ENCODE data around the gene GTPBP6. TPM values are rescaled to one million over a fixed set of nuclear protein-coding genes. Genes with fewer than 3 reads are reported as not detected.

Gene GTPBP6
- total RNA-seq, 1 donor from 2014 or later: 47.2 TPM

GRCh38 chrX:262381-262909 lies 56.2 kb downstream of the GTPBP6 start:
- H3K27ac Mint-ChIP-seq (ENCODE audit: unreplicated experiment): no peak overlapping the region
- H3K4me3 Mint-ChIP-seq (ENCODE audit: unreplicated experiment): no peak overlapping the region
- peaks cover 4% of the 10 kb centered on the region for H3K27me3 Mint-ChIP-seq (ENCODE audit: unreplicated experiment)
- no peaks in the 10 kb centered on the region for H3K4me1 Mint-ChIP-seq (ENCODE audit: unreplicated experiment)
- no peak for DNase-seq (ENCODE audit: low spot score)
- TF ChIP-seq CTCF (IDR thresholded peaks at IDR 0.05; ENCODE audit: unreplicated experiment): no peak
- no peaks in the 10 kb centered on the region for H3K36me3 Mint-ChIP-seq (ENCODE audit: low read depth, unreplicated experiment)
- H3K9me3 Mint-ChIP-seq (ENCODE audit: unreplicated experiment): peaks cover 10% of the 10 kb centered on the region

GRCh38 chrX:261919-262352 lies 56.7 kb downstream of the GTPBP6 start:
- peaks cover 4% of the 10 kb centered on the region for H3K27me3 Mint-ChIP-seq (ENCODE audit: unreplicated experiment)
- no peak overlapping the region for H3K27ac Mint-ChIP-seq (ENCODE audit: unreplicated experiment)
- peaks cover 10% of the 10 kb centered on the region for H3K9me3 Mint-ChIP-seq (ENCODE audit: unreplicated experiment)
- H3K4me1 Mint-ChIP-seq (ENCODE audit: unreplicated experiment): no peaks in the 10 kb centered on the region
- no peak overlapping the region for H3K4me3 Mint-ChIP-seq (ENCODE audit: unreplicated experiment)
- H3K36me3 Mint-ChIP-seq (ENCODE audit: low read depth, unreplicated experiment): no peaks in the 10 kb centered on the region
- DNase-seq (ENCODE audit: low spot score): no peak
- TF ChIP-seq CTCF (IDR thresholded peaks at IDR 0.05; ENCODE audit: unreplicated experiment): no peak

GRCh38 chrX:261167-261918 lies 57.3 kb downstream of the GTPBP6 start:
- H3K27me3 Mint-ChIP-seq (ENCODE audit: unreplicated experiment): peaks cover 4% of the 10 kb centered on the region
- DNase-seq (ENCODE audit: low spot score): no peak
- no peak for TF ChIP-seq CTCF (IDR thresholded peaks at IDR 0.05; ENCODE audit: unreplicated experiment)
- no peaks in the 10 kb centered on the region for H3K36me3 Mint-ChIP-seq (ENCODE audit: low read depth, unreplicated experiment)
- no peak overlapping the region for H3K4me3 Mint-ChIP-seq (ENCODE audit: unreplicated experiment)
- no peak overlapping the region for H3K27ac Mint-ChIP-seq (ENCODE audit: unreplicated experiment)
- no peaks in the 10 kb centered on the region for H3K4me1 Mint-ChIP-seq (ENCODE audit: unreplicated experiment)
- peaks cover 10% of the 10 kb centered on the region for H3K9me3 Mint-ChIP-seq (ENCODE audit: unreplicated experiment)

- no peak overlapping the region for H3K4me3 Mint-ChIP-seq (ENCODE audit: unreplicated experiment)
- H3K27ac Mint-ChIP-seq (ENCODE audit: unreplicated experiment): no peak overlapping the region
- H3K36me3 Mint-ChIP-seq (ENCODE audit: low read depth, unreplicated experiment): no peaks in the 10 kb centered on the region
- TF ChIP-seq CTCF (IDR thresholded peaks at IDR 0.05; ENCODE audit: unreplicated experiment): no peak
- no peak for DNase-seq (ENCODE audit: low spot score)
- no peaks in the 10 kb centered on the region for H3K4me1 Mint-ChIP-seq (ENCODE audit: unreplicated experiment)
- peaks cover 7% of the 10 kb centered on the region for H3K9me3 Mint-ChIP-seq (ENCODE audit: unreplicated experiment)
- peaks cover 6% of the 10 kb centered on the region for H3K27me3 Mint-ChIP-seq (ENCODE audit: unreplicated experiment)
Observed at GRCh38 chrX:259692-260355, 58.8 kb downstream of the GTPBP6 start.
